Ishikawa (cell line): ENCODE data around the gene COG8.

Experiments used
- CEBPB ChIP-seq: IDR thresholded peaks from 2 replicates; pipeline ENCODE4 v1.6.1; 2012
- EP300 ChIP-seq: IDR thresholded peaks from 2 replicates; pipeline ENCODE4 v1.6.1; 2012; ENCODE audit warnings: borderline replicate concordance
- FOXM1 ChIP-seq: IDR thresholded peaks from 2 replicates; pipeline ENCODE4 v1.6.1; 2012; ENCODE audit warnings: low read depth, borderline replicate concordance
- NFIC ChIP-seq: IDR thresholded peaks from 2 replicates; pipeline ENCODE4 v1.6.1; 2012
- RAD21 ChIP-seq: IDR thresholded peaks from 2 replicates; pipeline ENCODE4 v1.6.1; 2012; ENCODE audit warnings: low read depth
- TAF1 ChIP-seq: IDR thresholded peaks from 2 replicates; pipeline ENCODE4 v1.6.1; 2012; ENCODE audit warnings: low read depth, mild to moderate bottlenecking
- TF ChIP-seq, protein P1 (sequence below): IDR thresholded peaks from 2 replicates; pipeline ENCODE4 v1.6.1; 2012; ENCODE audit warnings: low read depth, mild to moderate bottlenecking
- TF ChIP-seq, protein P2 (sequence below): IDR thresholded peaks from 2 replicates; pipeline ENCODE4 v1.6.1; 2012

DNA sequence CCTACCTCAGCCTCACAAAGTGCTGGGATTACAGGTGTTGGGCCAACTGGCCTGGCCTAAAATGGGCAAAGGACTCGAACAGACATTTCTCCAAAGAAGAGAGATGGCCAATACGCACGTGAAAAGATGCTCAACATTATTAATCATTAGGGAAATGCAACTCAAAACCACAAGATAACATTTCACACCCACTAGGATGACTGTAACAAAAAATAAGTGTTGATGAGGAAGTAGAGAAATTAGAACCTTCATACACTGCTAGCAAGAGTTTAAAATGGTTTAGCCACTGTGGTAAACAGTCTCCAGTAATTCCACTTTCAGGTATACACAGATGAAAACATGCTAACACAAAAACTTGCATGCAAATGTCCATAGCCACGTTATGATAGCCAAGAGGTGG lies 6.6 kb upstream of the COG8 start:
- no peak for TF ChIP-seq FOXM1
- no peak for TF ChIP-seq TAF1
- TF ChIP-seq CEBPB: no peak
- TF ChIP-seq, protein P1, sequence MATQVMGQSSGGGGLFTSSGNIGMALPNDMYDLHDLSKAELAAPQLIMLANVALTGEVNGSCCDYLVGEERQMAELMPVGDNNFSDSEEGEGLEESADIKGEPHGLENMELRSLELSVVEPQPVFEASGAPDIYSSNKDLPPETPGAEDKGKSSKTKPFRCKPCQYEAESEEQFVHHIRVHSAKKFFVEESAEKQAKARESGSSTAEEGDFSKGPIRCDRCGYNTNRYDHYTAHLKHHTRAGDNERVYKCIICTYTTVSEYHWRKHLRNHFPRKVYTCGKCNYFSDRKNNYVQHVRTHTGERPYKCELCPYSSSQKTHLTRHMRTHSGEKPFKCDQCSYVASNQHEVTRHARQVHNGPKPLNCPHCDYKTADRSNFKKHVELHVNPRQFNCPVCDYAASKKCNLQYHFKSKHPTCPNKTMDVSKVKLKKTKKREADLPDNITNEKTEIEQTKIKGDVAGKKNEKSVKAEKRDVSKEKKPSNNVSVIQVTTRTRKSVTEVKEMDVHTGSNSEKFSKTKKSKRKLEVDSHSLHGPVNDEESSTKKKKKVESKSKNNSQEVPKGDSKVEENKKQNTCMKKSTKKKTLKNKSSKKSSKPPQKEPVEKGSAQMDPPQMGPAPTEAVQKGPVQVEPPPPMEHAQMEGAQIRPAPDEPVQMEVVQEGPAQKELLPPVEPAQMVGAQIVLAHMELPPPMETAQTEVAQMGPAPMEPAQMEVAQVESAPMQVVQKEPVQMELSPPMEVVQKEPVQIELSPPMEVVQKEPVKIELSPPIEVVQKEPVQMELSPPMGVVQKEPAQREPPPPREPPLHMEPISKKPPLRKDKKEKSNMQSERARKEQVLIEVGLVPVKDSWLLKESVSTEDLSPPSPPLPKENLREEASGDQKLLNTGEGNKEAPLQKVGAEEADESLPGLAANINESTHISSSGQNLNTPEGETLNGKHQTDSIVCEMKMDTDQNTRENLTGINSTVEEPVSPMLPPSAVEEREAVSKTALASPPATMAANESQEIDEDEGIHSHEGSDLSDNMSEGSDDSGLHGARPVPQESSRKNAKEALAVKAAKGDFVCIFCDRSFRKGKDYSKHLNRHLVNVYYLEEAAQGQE: no peak
- TF ChIP-seq RAD21: no peak
- TF ChIP-seq EP300: no peak
- TF ChIP-seq, protein P2, sequence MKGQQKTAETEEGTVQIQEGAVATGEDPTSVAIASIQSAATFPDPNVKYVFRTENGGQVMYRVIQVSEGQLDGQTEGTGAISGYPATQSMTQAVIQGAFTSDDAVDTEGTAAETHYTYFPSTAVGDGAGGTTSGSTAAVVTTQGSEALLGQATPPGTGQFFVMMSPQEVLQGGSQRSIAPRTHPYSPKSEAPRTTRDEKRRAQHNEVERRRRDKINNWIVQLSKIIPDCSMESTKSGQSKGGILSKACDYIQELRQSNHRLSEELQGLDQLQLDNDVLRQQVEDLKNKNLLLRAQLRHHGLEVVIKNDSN: no peak
- no peak for TF ChIP-seq NFIC
